NCI-H146 (cell line): ENCODE data around the gene TINAGL1.

Experiments used
- DNase-seq: peaks from one replicate; lab custom pipeline; 2025; lab: John Stamatoyannopoulos, UW

The TINAGL1 gene

DNA sequence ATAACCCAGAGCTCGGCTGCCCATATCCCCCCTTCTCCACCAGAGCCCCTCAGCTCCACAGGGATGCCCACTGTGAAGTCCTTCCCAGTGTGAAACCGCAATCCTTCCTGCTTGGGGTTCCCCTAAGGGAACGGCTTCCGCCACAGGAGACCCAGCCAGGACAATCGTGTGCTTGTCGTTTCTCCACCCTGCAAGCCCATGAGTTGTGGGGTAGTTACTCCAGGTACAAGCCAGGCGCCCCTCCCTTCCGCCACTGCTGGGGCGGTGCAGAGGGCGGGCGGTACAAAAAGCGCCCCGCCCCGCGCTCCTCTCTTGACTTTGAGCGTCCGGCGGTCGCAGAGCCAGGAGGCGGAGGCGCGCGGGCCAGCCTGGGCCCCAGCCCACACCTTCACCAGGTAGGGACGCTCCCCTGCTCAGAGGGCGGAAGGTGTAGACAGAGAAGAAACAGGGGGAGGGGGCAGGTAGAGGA lies at the start of gene TINAGL1:
TINAGL1 (plus strand) TSS at position 315 of the 469 bp plus-strand sequence. CDS start 634 bp downstream, outside the sequence.
- peak; percentile 31 for DNase-seq

GRCh38 chr1:31529999-31530684 lies 46.2 kb upstream of the TINAGL1 start:
- DNase-seq = peak; percentile 6

GRCh38 chr1:31531177-31531999 lies 44.9 kb upstream of the TINAGL1 start:
- no peak for DNase-seq

GRCh38 chr1:31532173-31532572 lies 44.1 kb upstream of the TINAGL1 start:
- DNase-seq = no peak

DNA sequence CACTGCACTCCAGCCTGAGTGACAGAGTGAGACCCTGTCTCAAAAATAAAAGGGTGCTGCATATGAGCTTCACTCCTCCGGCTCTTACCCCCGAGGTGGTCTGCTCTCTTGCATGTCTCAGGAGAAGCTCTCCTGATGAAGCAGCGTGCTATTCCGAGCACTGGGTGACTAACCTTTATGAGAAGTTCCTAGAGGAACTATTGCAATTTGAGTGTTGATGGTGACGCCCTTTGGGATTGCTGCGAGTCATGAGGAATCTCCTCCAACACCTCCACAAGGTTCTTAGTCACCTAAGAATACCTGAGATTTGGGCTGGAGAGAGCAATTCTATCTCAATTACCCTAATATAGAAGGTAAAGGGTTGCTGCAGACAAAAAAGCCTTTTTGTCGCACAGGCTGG lies 40.8 kb upstream of the TINAGL1 start:
- DNase-seq = no peak

GRCh38 chr1:31539329-31539728 lies 37.0 kb upstream of the TINAGL1 start:
- no peak for DNase-seq

GRCh38 chr1:31541194-31541593 lies 35.1 kb upstream of the TINAGL1 start:
- no peak for DNase-seq

DNA sequence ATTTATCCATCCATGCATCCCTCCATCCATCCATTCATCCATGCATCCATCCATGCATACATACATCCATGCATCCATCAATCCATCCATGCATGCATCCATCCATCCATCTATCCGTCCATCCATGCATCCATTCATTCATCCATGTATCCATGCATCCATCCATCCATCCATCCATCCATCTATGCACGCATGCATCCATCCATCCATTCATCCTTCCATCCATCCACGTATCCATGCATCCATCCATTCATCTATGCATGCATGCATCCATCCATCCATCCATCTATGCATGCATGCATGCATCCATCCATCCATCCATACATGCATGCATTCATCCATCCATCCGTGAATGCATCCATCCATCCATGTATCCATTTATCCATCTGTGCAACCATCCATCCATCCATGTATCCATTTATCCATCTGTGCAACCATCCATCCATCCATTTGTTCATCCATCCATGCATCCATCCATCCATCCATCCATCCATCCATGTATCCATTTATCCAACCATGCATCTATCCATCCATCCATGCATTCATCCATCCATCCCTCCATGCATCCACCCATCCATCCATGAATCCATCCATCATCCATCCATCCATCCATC lies 30.3 kb upstream of the TINAGL1 start:
- no peak for DNase-seq

- DNase-seq = peak; percentile 53
Observed at GRCh38 chr1:31548534-31548906, 27.8 kb upstream of the TINAGL1 start.

DNA sequence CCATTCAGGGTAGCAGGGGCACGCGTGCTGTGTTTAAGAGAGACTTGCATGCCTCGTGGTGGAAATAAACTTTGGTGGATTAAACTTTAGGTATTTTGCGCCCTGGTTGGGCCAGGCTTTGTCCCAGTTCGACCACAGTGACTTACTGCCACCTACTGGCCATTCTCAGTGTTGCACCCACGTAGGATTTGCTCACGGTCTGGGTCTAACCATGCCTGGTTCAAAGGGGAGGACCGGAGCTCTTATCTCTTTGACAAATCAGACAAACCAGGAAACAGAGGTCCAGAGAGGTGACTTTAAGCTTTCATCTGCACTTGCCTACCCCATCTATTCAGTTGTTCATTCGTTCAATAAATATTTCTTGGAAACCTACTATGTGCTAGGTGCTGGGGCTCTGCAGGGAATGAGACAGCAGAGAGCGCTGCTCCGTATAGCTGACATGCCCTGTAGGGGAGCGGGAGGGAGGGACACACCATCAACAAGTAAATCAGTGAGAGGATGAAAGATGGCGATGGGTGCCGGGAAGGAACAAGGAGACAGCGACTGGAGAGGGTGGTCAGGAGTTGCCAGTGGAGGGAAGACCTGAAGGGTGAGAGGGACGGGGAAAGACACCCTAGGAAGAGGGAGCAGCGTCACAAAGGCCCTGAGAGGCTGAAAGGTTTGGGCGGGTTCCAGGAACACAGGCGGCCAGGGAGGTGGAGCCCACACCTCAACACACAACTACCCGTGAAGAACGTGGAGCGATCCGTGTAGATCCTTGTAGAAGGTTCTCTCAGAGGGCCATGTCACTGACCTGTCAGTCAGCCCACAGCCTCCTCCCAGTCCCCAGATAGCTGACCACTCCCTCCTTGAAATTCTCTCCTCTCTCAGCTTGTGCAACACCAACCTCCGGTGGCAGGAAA lies 27.2 kb upstream of the TINAGL1 start:
- peak; percentile 69 for DNase-seq

- DNase-seq = no peak
Observed at GRCh38 chr1:31549809-31550620, 26.3 kb upstream of the TINAGL1 start.

- DNase-seq = no peak
Observed at GRCh38 chr1:31551208-31551607, 25.1 kb upstream of the TINAGL1 start.

DNA sequence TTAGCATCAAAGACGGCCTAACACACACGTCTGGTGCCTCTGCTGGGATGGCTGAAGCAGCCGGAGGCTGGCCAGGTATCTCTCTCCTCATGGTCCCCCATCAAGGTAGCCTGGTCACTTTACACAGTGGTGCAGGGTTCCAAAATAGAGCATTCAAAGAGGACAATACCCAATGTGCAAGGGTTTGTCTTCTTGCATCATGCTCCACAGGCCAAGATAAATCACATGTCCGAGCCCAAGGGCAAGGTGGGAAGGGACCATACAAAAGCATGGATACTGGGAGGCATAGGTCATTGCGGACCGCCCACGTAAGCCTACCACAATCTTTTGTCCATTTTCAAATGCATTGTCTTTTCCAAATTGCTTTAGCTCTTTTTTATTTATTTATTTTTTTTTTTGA lies 23.8 kb upstream of the TINAGL1 start:
- no peak for DNase-seq

DNA sequence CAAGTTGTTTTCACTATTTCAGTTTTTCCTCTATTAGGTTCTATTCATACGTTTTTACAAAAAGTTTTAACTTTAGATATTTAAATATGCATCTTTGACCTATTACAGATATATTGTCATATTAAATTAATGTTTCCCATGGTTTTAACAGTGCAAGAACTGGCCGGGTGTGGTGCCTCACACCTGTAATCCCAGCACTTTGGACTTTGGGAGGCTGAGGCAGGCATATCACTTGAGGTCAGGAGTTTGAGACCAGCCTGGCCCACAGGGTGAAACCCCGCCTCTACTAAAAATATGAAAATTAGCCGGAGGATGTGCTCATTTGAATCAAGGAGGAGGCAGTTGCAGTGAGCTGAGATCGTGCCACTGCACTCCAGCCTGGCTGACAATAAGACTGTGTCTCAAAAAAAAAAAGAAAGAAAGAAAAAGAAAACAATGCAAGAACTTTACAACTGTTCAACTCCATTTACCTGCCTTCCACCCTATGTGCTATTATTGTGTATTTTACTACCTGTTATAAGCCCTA lies 19.8 kb upstream of the TINAGL1 start:
- no peak for DNase-seq

GRCh38 chr1:31559715-31560114 lies 16.6 kb upstream of the TINAGL1 start:
- no peak for DNase-seq

- DNase-seq = no peak
Observed at GRCh38 chr1:31560394-31560793, 15.9 kb upstream of the TINAGL1 start.

DNA sequence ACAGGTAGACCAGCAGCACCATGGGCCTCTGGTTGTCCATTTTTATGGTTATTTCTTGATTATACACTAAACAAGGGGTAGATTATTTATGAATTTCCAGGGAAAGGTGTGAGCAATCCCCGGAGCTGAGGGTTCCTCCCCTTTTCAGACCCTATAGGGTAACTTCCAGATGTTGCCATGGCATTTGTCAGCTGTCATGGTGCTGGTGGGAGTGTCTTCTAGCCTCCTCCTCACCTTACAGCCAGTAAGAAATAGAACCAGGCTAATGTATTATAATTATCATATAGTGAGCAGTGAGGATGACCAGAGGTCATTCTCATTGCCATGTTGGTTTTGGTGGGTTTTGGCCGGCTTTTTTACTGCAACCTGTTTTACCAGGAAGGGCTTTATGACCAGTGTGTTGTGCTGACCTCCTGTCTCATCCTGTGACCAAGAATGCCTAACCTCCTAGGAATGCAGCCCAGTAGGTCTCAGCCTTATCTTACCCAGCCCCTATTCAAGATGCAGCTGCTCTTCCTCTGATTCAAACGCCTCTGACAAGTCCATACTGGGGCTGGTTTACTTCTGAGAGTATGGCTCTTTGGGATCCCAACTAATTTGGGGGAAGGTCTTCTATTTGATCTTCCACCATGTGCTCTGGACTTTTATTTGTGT lies 13.5 kb upstream of the TINAGL1 start:
- no peak for DNase-seq

DNA sequence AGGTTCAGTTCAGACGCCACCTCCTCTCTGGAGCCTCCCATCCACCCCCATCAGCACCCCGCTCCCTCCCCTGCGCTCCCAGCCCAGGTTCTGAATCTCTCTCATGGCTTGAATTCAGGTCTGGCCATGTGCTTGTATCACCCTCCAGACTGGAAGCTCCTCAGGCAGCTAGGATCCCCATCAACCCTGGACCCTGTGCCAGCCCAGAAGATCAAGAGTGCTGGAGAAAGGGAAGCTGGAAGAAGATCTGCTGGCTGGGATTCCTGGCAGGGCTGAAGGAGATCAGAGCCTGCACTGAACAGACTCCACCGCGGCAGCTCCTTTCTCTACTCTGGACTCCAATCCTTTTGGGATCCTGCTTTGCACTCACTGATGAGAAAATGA lies 11.7 kb upstream of the TINAGL1 start:
- no peak for DNase-seq

DNA sequence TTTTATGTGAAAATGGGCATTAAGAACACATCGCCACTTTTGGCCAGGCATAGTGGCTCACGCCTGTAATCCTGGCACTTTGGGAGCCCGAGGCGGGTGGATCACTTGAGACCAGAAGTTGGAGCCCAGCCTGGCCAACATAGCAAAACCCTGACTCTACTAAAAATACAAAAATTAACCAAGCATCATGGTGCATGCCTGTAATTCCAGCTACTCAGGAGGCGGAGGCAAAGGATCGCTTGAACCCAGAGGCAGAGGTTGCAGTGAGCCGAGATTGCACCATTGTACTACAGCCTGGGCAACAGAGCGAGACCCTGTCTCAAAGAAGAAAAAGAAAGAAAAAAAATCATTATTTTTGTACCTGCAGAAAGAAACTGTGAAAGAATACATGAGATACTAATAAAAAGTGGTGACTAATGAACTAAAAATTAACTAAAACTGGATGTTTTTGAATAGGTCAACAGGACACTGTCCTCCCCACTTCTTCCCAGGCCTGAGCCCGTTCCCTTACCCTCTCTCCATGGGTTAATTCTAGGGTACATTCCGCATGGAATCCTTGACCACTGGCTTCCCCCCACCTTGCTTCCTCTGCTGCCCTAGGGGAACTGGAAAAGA lies 8.3 kb upstream of the TINAGL1 start:
- DNase-seq = no peak
